Nucleus accumbens (tissue), 56 donors: ENCODE measurements around the gene PKD2L1.
"Not testable (repeated sequence)": the region's sequence is repeated elsewhere in the genome, so short reads cannot be mapped to it uniquely, and the experiment has no call there.

ENCODE experiments used
- DNase-seq, 56 donors: peaks; one replicate each; lab custom pipeline; 2025; lab: John Stamatoyannopoulos, UW

The PKD2L1 gene

GRCh38 chr10:100339236-100339635 is 9.2 kb upstream of the PKD2L1 start:
- DNase-seq: no peak

GRCh38 chr10:100338434-100339036 is 8.5 kb upstream of the PKD2L1 start:
- peak in 49 of 56 donors; percentile 3 to 90 (median 55) for DNase-seq

GRCh38 chr10:100334762-100335161 is 4.7 kb upstream of the PKD2L1 start:
- no peak for DNase-seq

GRCh38 chr10:100333661-100334440 is 3.8 kb upstream of the PKD2L1 start:
- no peak for DNase-seq

- no peak for DNase-seq
Measured at GRCh38 chr10:100333106-100333505, 3.1 kb upstream of the PKD2L1 start.

GRCh38 chr10:100328198-100328597 is 1.8 kb downstream of the PKD2L1 start:
- no peak for DNase-seq

GRCh38 chr10:100327718-100328009 is 2.4 kb downstream of the PKD2L1 start:
- peak in 2 of 56 donors; percentile 21 to 27 for DNase-seq

GRCh38 chr10:100327007-100327717 is 2.9 kb downstream of the PKD2L1 start:
- DNase-seq: peak in 4 of 56 donors; percentile 9 to 21 (median 14)

GRCh38 chr10:100325158-100325557 is 4.9 kb downstream of the PKD2L1 start:
- no peak for DNase-seq

- peak in 14 of 56 donors; percentile 3 to 41 (median 14) for DNase-seq
Measured at GRCh38 chr10:100319707-100320402, 10.2 kb downstream of the PKD2L1 start.

- no peak for DNase-seq
Measured at GRCh38 chr10:100318207-100318606, 11.8 kb downstream of the PKD2L1 start.

- DNase-seq: peak in 1 of 56 donors; percentile 3
Measured at GRCh38 chr10:100315615-100316014, 14.4 kb downstream of the PKD2L1 start.

GRCh38 chr10:100311298-100311697 is 18.7 kb downstream of the PKD2L1 start:
- DNase-seq: no peak

- DNase-seq: no peak
Measured at GRCh38 chr10:100307684-100308083, 22.3 kb downstream of the PKD2L1 start.

GRCh38 chr10:100306861-100307260 is 23.2 kb downstream of the PKD2L1 start:
- no peak for DNase-seq

GRCh38 chr10:100304414-100304813 is 25.6 kb downstream of the PKD2L1 start:
- DNase-seq: no peak

- DNase-seq: no peak
Measured at GRCh38 chr10:100303724-100304319, 26.2 kb downstream of the PKD2L1 start.

- not testable (repeated sequence) for DNase-seq
Measured at GRCh38 chr10:100301123-100301522, 28.9 kb downstream of the PKD2L1 start.

- no peak for DNase-seq
Measured at GRCh38 chr10:100297242-100297641, 32.8 kb downstream of the PKD2L1 start.

GRCh38 chr10:100293066-100293465 is 37.0 kb downstream of the PKD2L1 start:
- DNase-seq: no peak

GRCh38 chr10:100292300-100292699 is 37.7 kb downstream of the PKD2L1 start:
- not testable (repeated sequence) for DNase-seq
